ENCODE measurements around the gene PDZD4. TPM values are rescaled to one million over a fixed set of nuclear protein-coding genes. Genes with fewer than 3 reads are reported as not detected.

Gene PDZD4
- total and polyA plus RNA-seq, 2 of the 4 experiments (the other 2 are of a cell fraction) = under 0.01 to 0.38 TPM

- peak; percentile 85 for ATAC-seq (ENCODE audit: low read depth)
- intact Hi-C loops (cut with micrococcal nuclease) (loop anchor here (1.0 kb wide), 1 partner anchor 29 kb away; no protein-coding TSS in a partner anchor), in situ Hi-C loops (cut with MboI; ENCODE audit: low sequenced_read_pairs) (loop anchor here (10.0 kb wide), 1 partner anchor 199 kb away; no protein-coding TSS in a partner anchor), dilution Hi-C loops (cut with HindIII; ENCODE audit: low sequenced_read_pairs, unreplicated experiment) (no loop called here)
- Histone ChIP-seq H2BK120ac (ENCODE audit: low read depth, low read length) (peak overlapping the region; percentile 85), H2AFZ (replicated peaks; ENCODE audit: low read length, poor library complexity) (peak overlapping the region; percentile 89), H3K23ac (ENCODE audit: low read depth, low read length) (peak overlapping the region; percentile 72), H3K27ac (ENCODE audit: insufficient read depth, low read length) (peak overlapping the region; percentile 94), H3K4me3 (ENCODE audit: insufficient read depth, low read depth, low read length) (peak overlapping the region; percentile 56), H3K36me3 (ENCODE audit: control insufficient read depth, insufficient read depth, low read length) (no peaks in the 10 kb centered on the region; the same call in 1 of the 2 replicates), H3K4me2 (ENCODE audit: low read depth, low read length) (peak overlapping the region; percentile 93), H3K18ac (ENCODE audit: low read depth, low read length) (peak overlapping the region; percentile 92), H2AK5ac (ENCODE audit: low read depth, low read length) (peak overlapping the region; percentile 83), H3K4ac (ENCODE audit: low read depth, low read length) (peak overlapping the region; percentile 94), H3K27me3 (ENCODE audit: control insufficient read depth, insufficient read depth, low read length) (no peaks in the 10 kb centered on the region), H3K9me3 (ENCODE audit: control insufficient read depth, insufficient read depth, low read length) (no peaks in the 10 kb centered on the region; the same call in 1 of the 2 replicates), H3K9me1 (ENCODE audit: insufficient read depth, low read length) (no peaks in the 10 kb centered on the region), H3K9ac (ENCODE audit: low read depth, low read length) (peak overlapping the region; percentile 72), H4K20me1 (ENCODE audit: insufficient read depth, low read length) (no peaks in the 10 kb centered on the region; the same call in 1 of the 2 replicates), H4K5ac (ENCODE audit: low read depth, low read length) (peak overlapping the region; percentile 94), H3K14ac (replicated peaks; ENCODE audit: low read depth, low read length) (peak overlapping the region; percentile 84), H2AK9ac (replicated peaks; ENCODE audit: low read depth, low read length, poor library complexity) (peak overlapping the region; percentile 96), H4K91ac (ENCODE audit: insufficient read depth, low read depth, low read length) (peak overlapping the region; percentile 91; the same call in 1 of the 2 replicates), H3K56ac (ENCODE audit: extremely low read depth, insufficient read depth, low read length) (0 out of 2 replicates have a peak overlapping the region, but pooled peaks have one; percentile 32), H3K4me1 (ENCODE audit: control insufficient read depth, insufficient read depth, low read length) (peaks cover 17% of the 10 kb centered on the region), H2BK5ac (ENCODE audit: low read depth, low read length, poor library complexity, severe bottlenecking) (peak overlapping the region; percentile 95), H2BK15ac (ENCODE audit: low read depth, low read length) (peak overlapping the region; percentile 1; the same call in 1 of the 3 replicates), H2BK20ac (ENCODE audit: low read depth, low read length) (no peak overlapping the region; the same call in 1 of the 2 replicates), H4K8ac (ENCODE audit: low read depth in 2 of 2, low read length in 2 of 2) (peak overlapping the region; percentile 35 to 90; a peak in 2 of 4 replicates), H3K79me1 (ENCODE audit: low read depth in 1 of 2, low read length in 2 of 2) (peaks cover 0 to 17% of the 10 kb centered on the region in 2 experiments; a peak in 2 of 4 replicates)
- no TSS peak for BruUV-seq (replicated peaks)
- ChIA-PET CTCF (no interaction called here), POLR2A (ENCODE audit: unreplicated experiment) (no interaction called here)
- TF ChIP-seq MAZ (IDR thresholded peaks at IDR 0.05; ENCODE audit: borderline replicate concordance, low read depth, low read length) (peak; percentile 93), FOS (IDR thresholded peaks at IDR 0.05; ENCODE audit: low read depth, low read length) (peak; percentile 29; the same call in 1 of the 2 replicates)
- TF ChIP-seq, protein P1, sequence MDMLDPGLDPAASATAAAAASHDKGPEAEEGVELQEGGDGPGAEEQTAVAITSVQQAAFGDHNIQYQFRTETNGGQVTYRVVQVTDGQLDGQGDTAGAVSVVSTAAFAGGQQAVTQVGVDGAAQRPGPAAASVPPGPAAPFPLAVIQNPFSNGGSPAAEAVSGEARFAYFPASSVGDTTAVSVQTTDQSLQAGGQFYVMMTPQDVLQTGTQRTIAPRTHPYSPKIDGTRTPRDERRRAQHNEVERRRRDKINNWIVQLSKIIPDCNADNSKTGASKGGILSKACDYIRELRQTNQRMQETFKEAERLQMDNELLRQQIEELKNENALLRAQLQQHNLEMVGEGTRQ (IDR thresholded peaks at IDR 0.05; ENCODE audit: low read depth, low read length) = no peak
- 33% methylated on average over 9 of the region's 21 CpGs; no CpG with 5 or more reads in 1 of the 2 experiments for WGBS, 2 experiments (ENCODE audit: extremely low coverage in 2 of 2, insufficient read length in 1 of 2)
- DNase-seq = peak; percentile 71
Measured at GRCh38 chrX:153766098-153766817, 64.1 kb downstream of the PDZD4 start.

Measured in IMR-90 (cell line).